Keratinocyte (primary cell): ENCODE results near the gene KLHL29. TPM values are rescaled to one million over a fixed set of nuclear protein-coding genes. Genes with fewer than 3 reads are reported as not detected.

ENCODE experiments used
- DNase-seq: peaks from one replicate; pipeline ENCODE4 v3.0.0-alpha.2; 2011; ENCODE audit warnings: low read depth, missing footprints, low spot score
- FAIRE-seq: peaks from 2 replicates; lab custom pipeline; 2011; peaks lifted over from hg19 to GRCh38; lab: Jason Lieb, UNC
- H2AFZ ChIP-seq: 2 replicates; pipeline ENCODE4 v1.6.0; 2012; ENCODE audit warnings: low read length, control low read depth, inconsistent platforms; ENCODE audit not compliant: control insufficient read depth
- H3K27ac ChIP-seq: 2 replicates; pipeline ENCODE4 v1.5.1; 2011; ENCODE audit warnings: low read length; ENCODE audit not compliant: control insufficient read depth, insufficient read depth
- H3K27me3 ChIP-seq: 3 replicates; pipeline ENCODE4 v1.6.0; 2011; ENCODE audit warnings: low read length; ENCODE audit not compliant: control insufficient read depth, insufficient read depth; ENCODE audit errors: extremely low read depth
- H3K36me3 ChIP-seq, 2 experiments: 2 replicates in 1 of 2; 3 replicates in 1 of 2; pipeline ENCODE4 v1.5.1; 2011; ENCODE audit warnings: low read length in 2 of 2, mild to moderate bottlenecking in 1 of 2; ENCODE audit not compliant: control insufficient read depth in 2 of 2, insufficient read depth in 2 of 2; ENCODE audit errors: extremely low read depth in 1 of 2
- H3K4me1 ChIP-seq: 3 replicates; pipeline ENCODE4 v1.5.1; 2011; ENCODE audit warnings: low read length; ENCODE audit not compliant: control insufficient read depth, insufficient read depth; ENCODE audit errors: extremely low read depth
- H3K4me2 ChIP-seq: 3 replicates; pipeline ENCODE4 v1.6.0; 2011; ENCODE audit warnings: low read depth, low read length; ENCODE audit not compliant: control insufficient read depth, insufficient read depth; ENCODE audit errors: extremely low read depth
- H3K4me3 ChIP-seq, 3 experiments: fragments of 200-600 bp in 1 of 3; sonication (generic) in 1 of 3; 2 replicates in 2 of 3; 3 replicates in 1 of 3; pipeline ENCODE4 v1.5.1; 2011 to 2016; ENCODE audit warnings: low read length in 3 of 3, mild to moderate bottlenecking in 3 of 3, control low read depth in 2 of 3, inconsistent platforms in 1 of 3, low read depth in 1 of 3, mixed read lengths in 1 of 3, mixed run types in 1 of 3, moderate library complexity in 1 of 3; ENCODE audit not compliant: control insufficient read depth in 2 of 3, insufficient read depth in 2 of 3; ENCODE audit errors: extremely low read depth in 1 of 3
- H3K79me2 ChIP-seq: 2 replicates; pipeline ENCODE4 v1.6.0; 2012; ENCODE audit warnings: low read length; ENCODE audit not compliant: control insufficient read depth, insufficient read depth
- H3K9ac ChIP-seq: 3 replicates; pipeline ENCODE4 v1.6.0; 2011; ENCODE audit warnings: low read length; ENCODE audit not compliant: control insufficient read depth, insufficient read depth; ENCODE audit errors: extremely low read depth
- H3K9me1 ChIP-seq: 3 replicates; pipeline ENCODE4 v1.6.0; 2011; ENCODE audit warnings: low read length; ENCODE audit not compliant: control insufficient read depth, insufficient read depth; ENCODE audit errors: extremely low read depth
- H3K9me3 ChIP-seq: 2 replicates; pipeline ENCODE4 v1.5.1; 2012; ENCODE audit warnings: low read depth, low read length; ENCODE audit not compliant: control insufficient read depth
- H4K20me1 ChIP-seq: 3 replicates; pipeline ENCODE4 v1.6.0; 2011; ENCODE audit warnings: low read length; ENCODE audit not compliant: control insufficient read depth, insufficient read depth; ENCODE audit errors: extremely low read depth
- CTCF ChIP-seq, 3 experiments: IDR thresholded peaks in 1 of 3; conservative IDR thresholded peaks in 1 of 3; optimal IDR thresholded peaks in 1 of 3; 2 replicates in 2 of 3; 3 replicates in 1 of 3; pipeline versions ENCODE3 to v1.5.1; 2011; ENCODE audit warnings: low read length in 3 of 3, mild to moderate bottlenecking in 3 of 3, moderate library complexity in 2 of 3, control low read depth in 1 of 3, inconsistent platforms in 1 of 3; ENCODE audit not compliant: insufficient read depth in 2 of 3; ENCODE audit errors: extremely low read depth in 1 of 3
- EZH2 ChIP-seq: IDR thresholded peaks from one replicate; pipeline ENCODE4 v1.6.1; 2012; ENCODE audit warnings: inconsistent platforms, mild to moderate bottlenecking, low read length, moderate library complexity
- dilution Hi-C: fragments of 300-500 bp; cut with MboI; formaldehyde crosslinking; loops from one replicate; pipeline ENCODE4 v1.7.0; 2020; ENCODE audit warnings: low sequenced_read_pairs; ENCODE audit not compliant: extremely low pct_ligation_motif_present
- polyA plus RNA-seq, 5 experiments: library from polyadenylated mRNA; depleted of rRNA in 3 of 5; stranded (reverse) in 3 of 5; stranded (forward) in 1 of 5; unstranded in 1 of 5; fragments of >200 nt; gene quantifications; 1 replicate in 1 of 5; 2 replicates in 3 of 5; 3 replicates in 1 of 5; pipeline versions ENCODE4 v1.2.1 to v1.2.3, GENCODE V29; 2011 to 2012; ENCODE audit warnings: missing spikeins in 2 of 5, low read depth in 1 of 5, low replicate concordance in 1 of 5

The KLHL29 gene
- polyA plus RNA-seq, 1 donor (not counting 4 experiments of a cell fraction or from before 2014, with no cell fraction given): 4.7 TPM

GRCh38 chr2:23661276-23662050, 276.5 kb downstream of the KLHL29 start:
- FAIRE-seq (no peak), DNase-seq (no peak)
- Histone ChIP-seq H3K36me3 (no peaks in the 10 kb centered on the region), H3K4me2 (no peak overlapping the region), H3K9ac (no peak overlapping the region), H2AFZ (no peak overlapping the region), H3K9me1 (no peaks in the 10 kb centered on the region), H3K9me3 (no peaks in the 10 kb centered on the region), H4K20me1 (no peaks in the 10 kb centered on the region), H3K27me3 (peaks cover 10% of the 10 kb centered on the region), H3K4me3 (no peak overlapping the region), H3K27ac (no peak overlapping the region), H3K79me2 (no peaks in the 10 kb centered on the region), H3K4me1 (peaks cover 4% of the 10 kb centered on the region)
- dilution Hi-C loops: no loop called here
- TF ChIP-seq EZH2: no peak
- TF ChIP-seq CTCF (optimal IDR thresholded peaks at IDR 0.05 in 1 of 3, IDR thresholded peaks at IDR 0.05 in 1 of 3, conservative IDR thresholded peaks at IDR 0.05 in 1 of 3; ENCODE audit: extremely low read depth in 1 of 3, insufficient read depth in 2 of 3, low read length in 3 of 3): no peak

DNA sequence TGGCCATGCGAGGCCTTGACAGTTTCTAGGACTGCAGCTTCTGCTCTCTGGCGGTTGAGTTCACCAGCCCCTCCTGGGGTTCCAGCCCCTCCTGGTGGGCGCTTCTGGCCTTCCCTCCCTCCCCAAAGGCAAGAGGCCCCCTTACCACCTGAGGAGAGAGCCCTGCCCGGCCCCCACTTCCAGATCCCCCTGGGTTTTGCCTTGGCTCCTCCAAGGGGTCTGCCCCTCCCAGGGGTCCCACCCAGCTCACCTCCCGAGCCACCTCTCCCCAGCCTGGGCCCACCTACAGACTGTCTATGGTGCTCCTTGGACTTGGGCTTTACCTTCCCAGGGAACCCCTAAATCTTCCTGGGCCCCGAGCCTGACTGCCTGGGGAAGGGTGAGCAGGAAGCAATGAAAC, 277.5 kb downstream of the KLHL29 start:
- Histone ChIP-seq H3K4me2 (no peak overlapping the region), H3K36me3 (no peaks in the 10 kb centered on the region), H4K20me1 (no peaks in the 10 kb centered on the region), H3K4me1 (peaks cover 4% of the 10 kb centered on the region), H3K79me2 (no peaks in the 10 kb centered on the region), H3K27ac (no peak overlapping the region), H3K9me1 (no peaks in the 10 kb centered on the region), H3K27me3 (peaks cover 10% of the 10 kb centered on the region), H3K9ac (no peak overlapping the region), H2AFZ (no peak overlapping the region), H3K4me3 (no peak overlapping the region), H3K9me3 (no peaks in the 10 kb centered on the region)
- TF ChIP-seq CTCF (optimal IDR thresholded peaks at IDR 0.05 in 1 of 3, IDR thresholded peaks at IDR 0.05 in 1 of 3, conservative IDR thresholded peaks at IDR 0.05 in 1 of 3; ENCODE audit: extremely low read depth in 1 of 3, insufficient read depth in 2 of 3, low read length in 3 of 3) (no peak), EZH2 (no peak)
- FAIRE-seq (no peak), DNase-seq (no peak)
- dilution Hi-C loops: no loop called here
